ENCODE measurements around the gene NHERF1.

- TF ChIP-seq CTCF (tag by site-specific recombination; IDR thresholded peaks at IDR 0.05) = no peak
- no peak for TF ChIP-seq TCF7L2 (IDR thresholded peaks at IDR 0.05; ENCODE audit: borderline replicate concordance, low read depth, low read length)
- TF ChIP-seq ZNF184 (tag by site-specific recombination; IDR thresholded peaks at IDR 0.05) = no peak
- no peak for TF ChIP-seq ZNF621 (tag by site-specific recombination; IDR thresholded peaks at IDR 0.05)
Measured at GRCh38 chr17:74704544-74704943, 43.9 kb upstream of the NHERF1 start.
